ENCODE results near the gene CNMD. TPM values are rescaled to one million over a fixed set of nuclear protein-coding genes. Genes with fewer than 3 reads are reported as not detected.

Gene CNMD
- total RNA-seq, 1 experiment from 2014 or later: not detected

- Mint-ChIP-seq H3K4me3 (ENCODE audit: low read depth, unreplicated experiment) (no peak overlapping the region), H3K27me3 (ENCODE audit: unreplicated experiment) (no peaks in the 10 kb centered on the region), H3K9me3 (ENCODE audit: low read depth, unreplicated experiment) (no peaks in the 10 kb centered on the region), H3K27ac (ENCODE audit: unreplicated experiment) (no peak overlapping the region), H3K36me3 (ENCODE audit: insufficient read depth, unreplicated experiment) (peaks cover 11% of the 10 kb centered on the region), H3K4me1 (ENCODE audit: low read depth, unreplicated experiment) (no peaks in the 10 kb centered on the region)
- CTCF ChIA-PET: no interaction called here
- intact Hi-C loops (cut with micrococcal nuclease; ENCODE audit: unreplicated experiment): no loop called here
- BruUV-seq (replicated peaks): no TSS peak
- DNase-seq: no peak
- TF ChIP-seq CTCF (IDR thresholded peaks at IDR 0.05; ENCODE audit: unreplicated experiment): no peak
These were observed 68.9 kb downstream of the CNMD start for GRCh38 chr13:52670726-52671125.

- H3K9me3 Mint-ChIP-seq (ENCODE audit: low read depth, unreplicated experiment): no peaks in the 10 kb centered on the region
- H3K27ac Mint-ChIP-seq (ENCODE audit: unreplicated experiment): no peak overlapping the region
- H3K4me1 Mint-ChIP-seq (ENCODE audit: low read depth, unreplicated experiment): no peaks in the 10 kb centered on the region
- intact Hi-C loops (cut with micrococcal nuclease; ENCODE audit: unreplicated experiment): no loop called here
- H3K4me3 Mint-ChIP-seq (ENCODE audit: low read depth, unreplicated experiment): no peak overlapping the region
- TF ChIP-seq CTCF (IDR thresholded peaks at IDR 0.05; ENCODE audit: unreplicated experiment): no peak
- DNase-seq: no peak
- H3K27me3 Mint-ChIP-seq (ENCODE audit: unreplicated experiment): no peaks in the 10 kb centered on the region
- no TSS peak for BruUV-seq (replicated peaks)
- CTCF ChIA-PET: no interaction called here
- peaks cover 10% of the 10 kb centered on the region for H3K36me3 Mint-ChIP-seq (ENCODE audit: insufficient read depth, unreplicated experiment)
These were observed 69.9 kb downstream of the CNMD start for GRCh38 chr13:52669677-52670076.

- H3K36me3 Mint-ChIP-seq (ENCODE audit: insufficient read depth, unreplicated experiment): peaks cover 15% of the 10 kb centered on the region
- DNase-seq: no peak
- CTCF ChIA-PET: interaction anchor here (1.3 to 2.1 kb wide), 4 partner anchors 12 to 486 kb away, joined by 5 to 28 read pairs (median 13); no protein-coding TSS in a partner anchor
- no peak overlapping the region for H3K27ac Mint-ChIP-seq (ENCODE audit: unreplicated experiment)
- no TSS peak for BruUV-seq (replicated peaks)
- intact Hi-C loops (cut with micrococcal nuclease; ENCODE audit: unreplicated experiment): loop anchor here (1.0 to 2.0 kb wide), 2 partner anchors 144 to 303 kb away; no protein-coding TSS in a partner anchor
- H3K4me1 Mint-ChIP-seq (ENCODE audit: low read depth, unreplicated experiment): no peaks in the 10 kb centered on the region
- H3K27me3 Mint-ChIP-seq (ENCODE audit: unreplicated experiment): no peaks in the 10 kb centered on the region
- H3K4me3 Mint-ChIP-seq (ENCODE audit: low read depth, unreplicated experiment): no peak overlapping the region
- TF ChIP-seq CTCF (IDR thresholded peaks at IDR 0.05; ENCODE audit: unreplicated experiment): peak; percentile 8
- no peaks in the 10 kb centered on the region for H3K9me3 Mint-ChIP-seq (ENCODE audit: low read depth, unreplicated experiment)
These were observed 74.3 kb downstream of the CNMD start for GRCh38 chr13:52665325-52665724.

GRCh38 chr13:52664272-52664671 lies 75.3 kb downstream of the CNMD start:
- no peak overlapping the region for H3K27ac Mint-ChIP-seq (ENCODE audit: unreplicated experiment)
- no peak for TF ChIP-seq CTCF (IDR thresholded peaks at IDR 0.05; ENCODE audit: unreplicated experiment)
- DNase-seq: no peak
- H3K9me3 Mint-ChIP-seq (ENCODE audit: low read depth, unreplicated experiment): no peaks in the 10 kb centered on the region
- no TSS peak for BruUV-seq (replicated peaks)
- no peaks in the 10 kb centered on the region for H3K27me3 Mint-ChIP-seq (ENCODE audit: unreplicated experiment)
- H3K4me3 Mint-ChIP-seq (ENCODE audit: low read depth, unreplicated experiment): no peak overlapping the region
- H3K36me3 Mint-ChIP-seq (ENCODE audit: insufficient read depth, unreplicated experiment): peaks cover 23% of the 10 kb centered on the region
- CTCF ChIA-PET: interaction anchor here (1.3 to 2.1 kb wide), 3 partner anchors 11 to 304 kb away, joined by 6 to 28 read pairs (median 20); no protein-coding TSS in a partner anchor
- no peaks in the 10 kb centered on the region for H3K4me1 Mint-ChIP-seq (ENCODE audit: low read depth, unreplicated experiment)
- intact Hi-C loops (cut with micrococcal nuclease; ENCODE audit: unreplicated experiment): loop anchor here (2.0 kb wide), 1 partner anchor 305 kb away; no protein-coding TSS in a partner anchor

Data from Calu3 (cell line).